K562 (cell line): ENCODE data around the gene PRR5.

Source experiments
- EZH2 ChIP-seq: IDR thresholded peaks from 2 replicates; pipeline ENCODE4 v1.6.1; 2012; ENCODE audit warnings: low read depth, mild to moderate bottlenecking, inconsistent platforms, low read length, borderline replicate concordance
- SMAD3 ChIP-seq: fragments of 450-650 bp; formaldehyde crosslinking; conservative IDR thresholded peaks from 2 replicates; pipeline ENCODE4 v1.4.0; 2020; ENCODE audit warnings: mild to moderate bottlenecking
- ZNF347 ChIP-seq: fragments of 450-650 bp; formaldehyde crosslinking; IDR thresholded peaks from 2 replicates; pipeline ENCODE4 v1.4.0; 2020; ENCODE audit warnings: low read depth, mild to moderate bottlenecking, moderate library complexity
- ZNF583 ChIP-seq: fragments of 250-450 bp; sonication (Bioruptor Pico); IDR thresholded peaks from 2 replicates; pipeline ENCODE4 v1.4.0; 2020
- TF ChIP-seq, protein P1 (sequence below): fragments of 250-450 bp; sonication (Bioruptor Pico); IDR thresholded peaks from 2 replicates; pipeline ENCODE4 v1.5.0; 2021; ENCODE audit warnings: mild to moderate bottlenecking, moderate library complexity
- TF ChIP-seq, protein P2 (sequence below): sonication (generic); formaldehyde crosslinking; IDR thresholded peaks from 2 replicates; pipeline ENCODE4 v1.9.0; 2022; ENCODE audit warnings: mild to moderate bottlenecking, missing genetic modification reagents
- TF ChIP-seq, protein P3 (sequence below): fragments of 450-650 bp; IDR thresholded peaks from 2 replicates; pipeline ENCODE4 v1.6.1; 2016
- TF ChIP-seq, protein P4 (sequence below), 2 experiments: fragments of 450-650 bp; formaldehyde crosslinking in 1 of 2; IDR thresholded peaks; 2 replicates each; pipeline versions ENCODE4 v1.4.0 to v1.6.1; 2014 to 2020; ENCODE audit warnings: mild to moderate bottlenecking in 2 of 2, borderline replicate concordance in 1 of 2, low read depth in 1 of 2
- TF ChIP-seq, protein P5 (sequence below): fragments of 450-650 bp; IDR thresholded peaks from 2 replicates; pipeline ENCODE4 v1.6.1; 2018; ENCODE audit not compliant: partially characterized antibody

DNA sequence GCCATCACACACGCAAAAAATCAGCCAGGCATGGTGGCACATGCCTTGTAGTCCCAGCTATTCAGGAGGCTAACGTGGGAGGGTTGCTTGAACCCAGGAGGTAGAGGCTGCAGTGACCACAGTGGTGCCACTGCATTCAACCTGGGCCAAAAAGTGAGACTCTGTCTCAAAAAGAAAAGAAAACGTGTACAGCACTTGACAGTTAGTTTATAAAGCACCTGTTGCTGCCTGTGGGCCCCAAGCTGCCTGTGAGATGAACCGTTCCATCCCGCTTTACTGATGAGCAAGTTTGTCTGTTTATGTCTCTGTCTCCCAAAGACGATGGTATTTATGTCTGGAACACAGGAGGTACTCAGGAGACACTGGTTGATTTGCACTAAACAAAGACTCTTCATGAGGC is 1.5 kb upstream of the PRR5 start:
- no peak for TF ChIP-seq EZH2
- no peak for TF ChIP-seq ZNF347 (CRISPR knock-in tag)
- TF ChIP-seq, protein P1, sequence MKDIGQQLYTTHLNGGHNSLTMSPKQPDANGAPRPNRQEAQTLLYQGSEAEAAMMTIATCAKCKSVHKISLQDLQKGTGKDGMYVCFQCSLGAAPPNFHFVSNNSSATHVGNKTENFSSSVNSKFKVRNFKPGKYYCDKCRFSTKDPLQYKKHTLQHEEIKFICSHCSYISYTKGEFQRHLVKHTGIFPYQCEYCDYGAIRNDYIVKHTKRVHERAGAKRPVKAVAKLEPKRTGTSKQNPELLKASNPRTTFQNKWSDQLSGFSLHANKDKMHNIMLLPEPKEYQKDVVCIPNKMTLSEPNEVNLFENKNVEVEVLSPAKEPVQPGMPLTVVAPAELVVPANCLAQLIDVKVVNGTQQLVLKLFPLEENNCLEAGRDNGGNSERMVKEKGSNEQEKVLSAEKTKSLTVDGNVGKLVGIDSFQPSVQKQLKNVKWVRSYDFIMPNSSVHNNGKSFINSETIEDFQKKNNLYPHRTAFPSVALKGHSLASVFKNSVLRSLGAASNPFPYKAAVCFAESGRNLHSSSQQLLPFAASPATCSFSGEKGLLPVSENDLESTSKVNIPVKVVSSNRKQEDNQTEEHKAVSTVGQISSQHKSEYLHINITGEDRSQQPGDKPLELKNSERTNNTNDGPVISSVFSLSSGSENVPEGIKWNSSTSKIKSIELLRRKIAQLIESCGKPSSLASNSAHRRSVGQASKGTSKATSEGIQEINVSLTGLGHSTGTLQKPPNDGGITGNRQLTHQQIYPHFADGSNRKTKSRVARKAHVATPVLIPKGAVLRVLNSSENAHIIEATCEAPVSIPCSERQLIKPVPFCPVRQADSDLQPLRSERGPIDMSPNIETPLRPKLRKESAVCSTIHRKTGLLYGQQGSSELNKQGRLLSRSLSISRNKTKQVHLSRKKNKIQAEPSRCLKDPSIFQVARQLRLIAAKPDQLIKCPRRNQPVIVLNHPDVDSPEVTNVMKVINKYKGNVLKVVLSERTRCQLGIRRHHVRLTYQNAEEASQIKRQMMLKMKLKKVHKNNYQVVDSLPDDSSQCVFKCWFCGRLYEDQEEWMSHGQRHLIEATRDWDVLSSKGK = no peak
- TF ChIP-seq, protein P2, sequence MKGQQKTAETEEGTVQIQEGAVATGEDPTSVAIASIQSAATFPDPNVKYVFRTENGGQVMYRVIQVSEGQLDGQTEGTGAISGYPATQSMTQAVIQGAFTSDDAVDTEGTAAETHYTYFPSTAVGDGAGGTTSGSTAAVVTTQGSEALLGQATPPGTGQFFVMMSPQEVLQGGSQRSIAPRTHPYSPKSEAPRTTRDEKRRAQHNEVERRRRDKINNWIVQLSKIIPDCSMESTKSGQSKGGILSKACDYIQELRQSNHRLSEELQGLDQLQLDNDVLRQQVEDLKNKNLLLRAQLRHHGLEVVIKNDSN (CRISPR knock-in tag) = no peak
- no peak for TF ChIP-seq SMAD3 (CRISPR knock-in tag)
- TF ChIP-seq, protein P3, sequence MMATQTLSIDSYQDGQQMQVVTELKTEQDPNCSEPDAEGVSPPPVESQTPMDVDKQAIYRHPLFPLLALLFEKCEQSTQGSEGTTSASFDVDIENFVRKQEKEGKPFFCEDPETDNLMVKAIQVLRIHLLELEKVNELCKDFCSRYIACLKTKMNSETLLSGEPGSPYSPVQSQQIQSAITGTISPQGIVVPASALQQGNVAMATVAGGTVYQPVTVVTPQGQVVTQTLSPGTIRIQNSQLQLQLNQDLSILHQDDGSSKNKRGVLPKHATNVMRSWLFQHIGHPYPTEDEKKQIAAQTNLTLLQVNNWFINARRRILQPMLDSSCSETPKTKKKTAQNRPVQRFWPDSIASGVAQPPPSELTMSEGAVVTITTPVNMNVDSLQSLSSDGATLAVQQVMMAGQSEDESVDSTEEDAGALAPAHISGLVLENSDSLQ = no peak
- TF ChIP-seq, protein P4, sequence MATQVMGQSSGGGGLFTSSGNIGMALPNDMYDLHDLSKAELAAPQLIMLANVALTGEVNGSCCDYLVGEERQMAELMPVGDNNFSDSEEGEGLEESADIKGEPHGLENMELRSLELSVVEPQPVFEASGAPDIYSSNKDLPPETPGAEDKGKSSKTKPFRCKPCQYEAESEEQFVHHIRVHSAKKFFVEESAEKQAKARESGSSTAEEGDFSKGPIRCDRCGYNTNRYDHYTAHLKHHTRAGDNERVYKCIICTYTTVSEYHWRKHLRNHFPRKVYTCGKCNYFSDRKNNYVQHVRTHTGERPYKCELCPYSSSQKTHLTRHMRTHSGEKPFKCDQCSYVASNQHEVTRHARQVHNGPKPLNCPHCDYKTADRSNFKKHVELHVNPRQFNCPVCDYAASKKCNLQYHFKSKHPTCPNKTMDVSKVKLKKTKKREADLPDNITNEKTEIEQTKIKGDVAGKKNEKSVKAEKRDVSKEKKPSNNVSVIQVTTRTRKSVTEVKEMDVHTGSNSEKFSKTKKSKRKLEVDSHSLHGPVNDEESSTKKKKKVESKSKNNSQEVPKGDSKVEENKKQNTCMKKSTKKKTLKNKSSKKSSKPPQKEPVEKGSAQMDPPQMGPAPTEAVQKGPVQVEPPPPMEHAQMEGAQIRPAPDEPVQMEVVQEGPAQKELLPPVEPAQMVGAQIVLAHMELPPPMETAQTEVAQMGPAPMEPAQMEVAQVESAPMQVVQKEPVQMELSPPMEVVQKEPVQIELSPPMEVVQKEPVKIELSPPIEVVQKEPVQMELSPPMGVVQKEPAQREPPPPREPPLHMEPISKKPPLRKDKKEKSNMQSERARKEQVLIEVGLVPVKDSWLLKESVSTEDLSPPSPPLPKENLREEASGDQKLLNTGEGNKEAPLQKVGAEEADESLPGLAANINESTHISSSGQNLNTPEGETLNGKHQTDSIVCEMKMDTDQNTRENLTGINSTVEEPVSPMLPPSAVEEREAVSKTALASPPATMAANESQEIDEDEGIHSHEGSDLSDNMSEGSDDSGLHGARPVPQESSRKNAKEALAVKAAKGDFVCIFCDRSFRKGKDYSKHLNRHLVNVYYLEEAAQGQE (IDR thresholded peaks at IDR 0.05; ENCODE audit: borderline replicate concordance) = no peak
- TF ChIP-seq, protein P4 (CRISPR knock-in tag; IDR thresholded peaks at IDR 0.05; ENCODE audit: low read depth) = no peak
- TF ChIP-seq, protein P5, sequence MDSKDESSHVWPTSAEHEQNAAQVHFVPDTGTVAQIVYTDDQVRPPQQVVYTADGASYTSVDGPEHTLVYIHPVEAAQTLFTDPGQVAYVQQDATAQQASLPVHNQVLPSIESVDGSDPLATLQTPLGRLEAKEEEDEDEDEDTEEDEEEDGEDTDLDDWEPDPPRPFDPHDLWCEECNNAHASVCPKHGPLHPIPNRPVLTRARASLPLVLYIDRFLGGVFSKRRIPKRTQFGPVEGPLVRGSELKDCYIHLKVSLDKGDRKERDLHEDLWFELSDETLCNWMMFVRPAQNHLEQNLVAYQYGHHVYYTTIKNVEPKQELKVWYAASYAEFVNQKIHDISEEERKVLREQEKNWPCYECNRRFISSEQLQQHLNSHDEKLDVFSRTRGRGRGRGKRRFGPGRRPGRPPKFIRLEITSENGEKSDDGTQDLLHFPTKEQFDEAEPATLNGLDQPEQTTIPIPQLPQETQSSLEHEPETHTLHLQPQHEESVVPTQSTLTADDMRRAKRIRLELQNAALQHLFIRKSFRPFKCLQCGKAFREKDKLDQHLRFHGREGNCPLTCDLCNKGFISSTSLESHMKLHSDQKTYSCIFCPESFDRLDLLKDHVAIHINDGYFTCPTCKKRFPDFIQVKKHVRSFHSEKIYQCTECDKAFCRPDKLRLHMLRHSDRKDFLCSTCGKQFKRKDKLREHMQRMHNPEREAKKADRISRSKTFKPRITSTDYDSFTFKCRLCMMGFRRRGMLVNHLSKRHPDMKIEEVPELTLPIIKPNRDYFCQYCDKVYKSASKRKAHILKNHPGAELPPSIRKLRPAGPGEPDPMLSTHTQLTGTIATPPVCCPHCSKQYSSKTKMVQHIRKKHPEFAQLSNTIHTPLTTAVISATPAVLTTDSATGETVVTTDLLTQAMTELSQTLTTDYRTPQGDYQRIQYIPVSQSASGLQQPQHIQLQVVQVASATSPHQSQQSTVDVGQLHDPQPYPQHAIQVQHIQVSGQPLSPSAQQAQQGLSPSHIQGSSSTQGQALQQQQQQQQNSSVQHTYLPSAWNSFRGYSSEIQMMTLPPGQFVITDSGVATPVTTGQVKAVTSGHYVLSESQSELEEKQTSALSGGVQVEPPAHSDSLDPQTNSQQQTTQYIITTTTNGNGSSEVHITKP = no peak
- no peak for TF ChIP-seq ZNF583 (CRISPR knock-in tag)
